AG08395 (cell line): ENCODE results near the gene SEC16A.

Experiments
- DNase-seq: peaks from one replicate; pipeline ENCODE4 v3.0.0; 2012; ENCODE audit warnings: mixed read lengths, low spot score

SEC16A gene

GRCh38 chr9:136486823-136487620 lies 4.2 kb upstream of the SEC16A start:
- no peak for DNase-seq

GRCh38 chr9:136486131-136486530 lies 3.3 kb upstream of the SEC16A start:
- DNase-seq = no peak

- DNase-seq = peak; percentile 80
These were observed 2.5 kb upstream of the SEC16A start for GRCh38 chr9:136485049-136486045.

- DNase-seq = no peak
These were observed 1.6 kb upstream of the SEC16A start for GRCh38 chr9:136484153-136485048.

GRCh38 chr9:136483589-136484152 lies 831 bp upstream of the SEC16A start:
- DNase-seq = peak; percentile 98

GRCh38 chr9:136482046-136482792 lies 621 bp downstream of the SEC16A start:
- DNase-seq = peak; percentile 49

- no peak for DNase-seq
These were observed 1.3 kb downstream of the SEC16A start for GRCh38 chr9:136481558-136481957.

GRCh38 chr9:136476369-136477150 lies 6.3 kb downstream of the SEC16A start:
- no peak for DNase-seq

- no peak for DNase-seq
These were observed 7.6 kb downstream of the SEC16A start for GRCh38 chr9:136474974-136475865.

GRCh38 chr9:136474021-136474640 lies 8.7 kb downstream of the SEC16A start:
- no peak for DNase-seq

- no peak for DNase-seq
These were observed 9.5 kb downstream of the SEC16A start for GRCh38 chr9:136473354-136473721.

- DNase-seq = no peak
These were observed 10.0 kb downstream of the SEC16A start for GRCh38 chr9:136472640-136473353.

- no peak for DNase-seq
These were observed 10.9 kb downstream of the SEC16A start for GRCh38 chr9:136471802-136472487.

GRCh38 chr9:136470792-136471469 lies 11.9 kb downstream of the SEC16A start:
- DNase-seq = no peak

GRCh38 chr9:136470356-136470755 lies 12.5 kb downstream of the SEC16A start:
- no peak for DNase-seq

GRCh38 chr9:136467766-136468165 lies 15.1 kb downstream of the SEC16A start:
- DNase-seq = no peak

GRCh38 chr9:136466155-136466541 lies 16.7 kb downstream of the SEC16A start:
- DNase-seq = no peak
